HUES64 (cell line): ENCODE data around the gene AFF1.

Source experiments
- H3K27ac ChIP-seq: 2 replicates; pipeline ENCODE4 v1.7.0; 2013; ENCODE audit warnings: low read depth, low read length, inconsistent platforms
- H3K27me3 ChIP-seq: 2 replicates; pipeline ENCODE4 v1.6.1; 2013; ENCODE audit warnings: mild to moderate bottlenecking, low read length; ENCODE audit not compliant: insufficient read depth
- H3K36me3 ChIP-seq: 2 replicates; pipeline ENCODE4 v1.6.1; 2013; ENCODE audit warnings: mild to moderate bottlenecking, low read length; ENCODE audit not compliant: insufficient read depth
- H3K4me1 ChIP-seq: 2 replicates; pipeline ENCODE4 v1.6.1; 2013; ENCODE audit warnings: mild to moderate bottlenecking, low read length, moderate library complexity; ENCODE audit not compliant: insufficient read depth
- H3K4me3 ChIP-seq: 2 replicates; pipeline ENCODE4 v1.5.1; 2013; ENCODE audit warnings: mild to moderate bottlenecking, low read length, moderate library complexity
- H3K9ac ChIP-seq: 2 replicates; pipeline ENCODE4 v1.6.1; 2013; ENCODE audit warnings: mild to moderate bottlenecking, low read depth, low read length
- H3K9me3 ChIP-seq: 2 replicates; pipeline ENCODE4 v1.6.1; 2013; ENCODE audit warnings: low read depth, low read length; ENCODE audit not compliant: insufficient read depth
- WGBS: fragments of 150-250, 120-280 bp; methylation state at CpG from one replicate; pipeline ENCODE4 v1.1.7; 2013; ENCODE audit warnings: missing lambda C conversion rate; 5-methylcytosine and 5-hydroxymethylcytosine counted together

AFF1 gene

GRCh38 chr4:87041141-87041540, 106.3 kb downstream of the AFF1 start:
- 95% methylated on average over 3 of the region's 3 CpGs for WGBS
- H3K27ac ChIP-seq = no peak overlapping the region
- peaks cover 71% of the 10 kb centered on the region for H3K4me1 ChIP-seq

GRCh38 chr4:87042221-87042620, 107.4 kb downstream of the AFF1 start:
- H3K27ac ChIP-seq = no peak overlapping the region
- WGBS = no CpG with 5 or more reads among the region's 1 CpG
- no peak overlapping the region for H3K9ac ChIP-seq
- H3K9me3 ChIP-seq = no peaks in the 10 kb centered on the region
- no peaks in the 10 kb centered on the region for H3K27me3 ChIP-seq
- peaks cover 60% of the 10 kb centered on the region for H3K4me1 ChIP-seq
- no peak overlapping the region for H3K4me3 ChIP-seq
- peaks cover 14% of the 10 kb centered on the region for H3K36me3 ChIP-seq

More at GRCh38 chr4:87041141-87041540, 106.3 kb downstream of the AFF1 start:
- H3K9ac ChIP-seq = no peak overlapping the region
- H3K36me3 ChIP-seq = peaks cover 3% of the 10 kb centered on the region
- no peaks in the 10 kb centered on the region for H3K27me3 ChIP-seq
- no peak overlapping the region for H3K4me3 ChIP-seq
- no peaks in the 10 kb centered on the region for H3K9me3 ChIP-seq

GRCh38 chr4:87042986-87043820, 108.4 kb downstream of the AFF1 start:
- no peak overlapping the region for H3K4me3 ChIP-seq
- no peak overlapping the region for H3K27ac ChIP-seq
- H3K9me3 ChIP-seq = no peaks in the 10 kb centered on the region
- no peaks in the 10 kb centered on the region for H3K27me3 ChIP-seq
- peaks cover 53% of the 10 kb centered on the region for H3K4me1 ChIP-seq
- H3K9ac ChIP-seq = no peak overlapping the region
- WGBS = 81% methylated on average over 4 of the region's 4 CpGs
- peaks cover 18% of the 10 kb centered on the region for H3K36me3 ChIP-seq

GRCh38 chr4:87044511-87045233, 109.9 kb downstream of the AFF1 start:
- Histone ChIP-seq H3K9me3 (no peaks in the 10 kb centered on the region), H3K4me1 (peaks cover 52% of the 10 kb centered on the region), H3K4me3 (no peak overlapping the region; the same call in 1 of the 2 replicates), H3K27ac (no peak overlapping the region; the same call in 1 of the 2 replicates), H3K36me3 (peaks cover 23% of the 10 kb centered on the region), H3K9ac (no peak overlapping the region), H3K27me3 (no peaks in the 10 kb centered on the region)
- WGBS = 57% methylated on average over 6 of the region's 6 CpGs

- no peak overlapping the region for H3K4me3 ChIP-seq
- WGBS = 91% methylated on average over 6 of the region's 6 CpGs
- no peaks in the 10 kb centered on the region for H3K27me3 ChIP-seq
- H3K9me3 ChIP-seq = no peaks in the 10 kb centered on the region
- H3K9ac ChIP-seq = no peak overlapping the region
- no peak overlapping the region for H3K27ac ChIP-seq
- H3K4me1 ChIP-seq = peaks cover 51% of the 10 kb centered on the region
- H3K36me3 ChIP-seq = peaks cover 23% of the 10 kb centered on the region
These were observed 110.4 kb downstream of the AFF1 start for GRCh38 chr4:87045234-87045558.

GRCh38 chr4:87045659-87046058, 110.8 kb downstream of the AFF1 start:
- H3K4me1 ChIP-seq = peaks cover 51% of the 10 kb centered on the region
- 97% methylated on average over 3 of the region's 3 CpGs for WGBS

GRCh38 chr4:87046121-87046551, 111.3 kb downstream of the AFF1 start:
- H3K36me3 ChIP-seq = peaks cover 29% of the 10 kb centered on the region
- WGBS = 97% methylated on average over 3 of the region's 4 CpGs
- no peaks in the 10 kb centered on the region for H3K27me3 ChIP-seq
- no peaks in the 10 kb centered on the region for H3K9me3 ChIP-seq
- H3K4me3 ChIP-seq = no peak overlapping the region
- H3K27ac ChIP-seq = no peak overlapping the region
- no peak overlapping the region for H3K9ac ChIP-seq
- H3K4me1 ChIP-seq = peaks cover 51% of the 10 kb centered on the region

More at GRCh38 chr4:87045659-87046058, 110.8 kb downstream of the AFF1 start:
- Histone ChIP-seq H3K27ac (no peak overlapping the region), H3K36me3 (peaks cover 24% of the 10 kb centered on the region), H3K27me3 (no peaks in the 10 kb centered on the region), H3K9ac (no peak overlapping the region), H3K4me3 (no peak overlapping the region), H3K9me3 (no peaks in the 10 kb centered on the region)

- no peaks in the 10 kb centered on the region for H3K9me3 ChIP-seq
- no peak overlapping the region for H3K27ac ChIP-seq
- 95% methylated on average over 11 of the region's 11 CpGs for WGBS
- no peaks in the 10 kb centered on the region for H3K27me3 ChIP-seq
- peaks cover 44% of the 10 kb centered on the region for H3K4me1 ChIP-seq
- no peak overlapping the region for H3K4me3 ChIP-seq
- no peak overlapping the region for H3K9ac ChIP-seq
- peaks cover 30% of the 10 kb centered on the region for H3K36me3 ChIP-seq
These were observed 112.5 kb downstream of the AFF1 start for GRCh38 chr4:87047281-87047798.

- H3K27ac ChIP-seq = no peak overlapping the region
- peaks cover 40% of the 10 kb centered on the region for H3K4me1 ChIP-seq
- no peak overlapping the region for H3K4me3 ChIP-seq
- WGBS = 97% methylated on average over 9 of the region's 9 CpGs
- H3K9ac ChIP-seq = no peak overlapping the region
- peaks cover 30% of the 10 kb centered on the region for H3K36me3 ChIP-seq
- no peaks in the 10 kb centered on the region for H3K27me3 ChIP-seq
- H3K9me3 ChIP-seq = no peaks in the 10 kb centered on the region
These were observed 114.7 kb downstream of the AFF1 start for GRCh38 chr4:87049508-87049907.

- H3K4me1 ChIP-seq = peaks cover 39% of the 10 kb centered on the region
- peaks cover 30% of the 10 kb centered on the region for H3K36me3 ChIP-seq
- no peak overlapping the region for H3K9ac ChIP-seq
- H3K4me3 ChIP-seq = no peak overlapping the region
- no peaks in the 10 kb centered on the region for H3K27me3 ChIP-seq
- WGBS = 95% methylated on average over 12 of the region's 12 CpGs
- no peak overlapping the region for H3K27ac ChIP-seq
- H3K9me3 ChIP-seq = no peaks in the 10 kb centered on the region
These were observed 115.8 kb downstream of the AFF1 start for GRCh38 chr4:87050596-87050995.

GRCh38 chr4:87051121-87051713, 116.4 kb downstream of the AFF1 start:
- Histone ChIP-seq H3K4me1 (peaks cover 44% of the 10 kb centered on the region), H3K9ac (no peak overlapping the region), H3K4me3 (no peak overlapping the region), H3K9me3 (no peaks in the 10 kb centered on the region), H3K27ac (no peak overlapping the region), H3K27me3 (no peaks in the 10 kb centered on the region), H3K36me3 (peaks cover 26% of the 10 kb centered on the region)
- 90% methylated on average over 9 of the region's 10 CpGs for WGBS
